Neural cell (in vitro differentiated cells): ENCODE measurements around the gene GCNT2.

Source experiments
- CTCF ChIP-seq: fragments of 450-650 bp; IDR thresholded peaks from 2 replicates; pipeline ENCODE4 v1.5.1; 2014; ENCODE audit warnings: antibody characterized with exemption, mild to moderate bottlenecking, moderate library complexity; ENCODE audit not compliant: poor library complexity, severe bottlenecking
- MXI1 ChIP-seq: fragments of 450-650 bp; conservative IDR thresholded peaks from 2 replicates; pipeline ENCODE4 v1.6.1; 2014; ENCODE audit warnings: antibody characterized with exemption, mild to moderate bottlenecking; ENCODE audit not compliant: poor library complexity, severe bottlenecking
- RAD21 ChIP-seq: fragments of 450-650 bp; conservative IDR thresholded peaks from 2 replicates; pipeline ENCODE4 v1.6.1; 2014; ENCODE audit warnings: antibody characterized with exemption, mild to moderate bottlenecking, moderate library complexity
- TAF1 ChIP-seq: IDR thresholded peaks from 2 replicates; pipeline ENCODE4 v1.6.1; 2012; ENCODE audit warnings: low read depth
- TF ChIP-seq, protein P1 (sequence below): IDR thresholded peaks from 2 replicates; pipeline ENCODE4 v1.6.1; 2012; ENCODE audit warnings: borderline replicate concordance

- no peak for TF ChIP-seq TAF1
- TF ChIP-seq CTCF, result no peak
- TF ChIP-seq, protein P1, sequence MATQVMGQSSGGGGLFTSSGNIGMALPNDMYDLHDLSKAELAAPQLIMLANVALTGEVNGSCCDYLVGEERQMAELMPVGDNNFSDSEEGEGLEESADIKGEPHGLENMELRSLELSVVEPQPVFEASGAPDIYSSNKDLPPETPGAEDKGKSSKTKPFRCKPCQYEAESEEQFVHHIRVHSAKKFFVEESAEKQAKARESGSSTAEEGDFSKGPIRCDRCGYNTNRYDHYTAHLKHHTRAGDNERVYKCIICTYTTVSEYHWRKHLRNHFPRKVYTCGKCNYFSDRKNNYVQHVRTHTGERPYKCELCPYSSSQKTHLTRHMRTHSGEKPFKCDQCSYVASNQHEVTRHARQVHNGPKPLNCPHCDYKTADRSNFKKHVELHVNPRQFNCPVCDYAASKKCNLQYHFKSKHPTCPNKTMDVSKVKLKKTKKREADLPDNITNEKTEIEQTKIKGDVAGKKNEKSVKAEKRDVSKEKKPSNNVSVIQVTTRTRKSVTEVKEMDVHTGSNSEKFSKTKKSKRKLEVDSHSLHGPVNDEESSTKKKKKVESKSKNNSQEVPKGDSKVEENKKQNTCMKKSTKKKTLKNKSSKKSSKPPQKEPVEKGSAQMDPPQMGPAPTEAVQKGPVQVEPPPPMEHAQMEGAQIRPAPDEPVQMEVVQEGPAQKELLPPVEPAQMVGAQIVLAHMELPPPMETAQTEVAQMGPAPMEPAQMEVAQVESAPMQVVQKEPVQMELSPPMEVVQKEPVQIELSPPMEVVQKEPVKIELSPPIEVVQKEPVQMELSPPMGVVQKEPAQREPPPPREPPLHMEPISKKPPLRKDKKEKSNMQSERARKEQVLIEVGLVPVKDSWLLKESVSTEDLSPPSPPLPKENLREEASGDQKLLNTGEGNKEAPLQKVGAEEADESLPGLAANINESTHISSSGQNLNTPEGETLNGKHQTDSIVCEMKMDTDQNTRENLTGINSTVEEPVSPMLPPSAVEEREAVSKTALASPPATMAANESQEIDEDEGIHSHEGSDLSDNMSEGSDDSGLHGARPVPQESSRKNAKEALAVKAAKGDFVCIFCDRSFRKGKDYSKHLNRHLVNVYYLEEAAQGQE, result no peak
- TF ChIP-seq RAD21, result no peak
- no peak for TF ChIP-seq MXI1
Observed at GRCh38 chr6:10535193-10535592, 14.0 kb downstream of the GCNT2 start.
